ENCODE results near the gene USP15.

The USP15 gene

GRCh38 chr12:62258231-62258630 is 2.0 kb upstream of the USP15 start:
- TF ChIP-seq CTCF (IDR thresholded peaks at IDR 0.05; ENCODE audit: extremely low read depth, missing control alignments), result no peak
- DNase-seq (ENCODE audit: low spot score), result no peak

GRCh38 chr12:62258941-62259630 is 1.1 kb upstream of the USP15 start:
- DNase-seq (ENCODE audit: low spot score), result no peak
- TF ChIP-seq CTCF (IDR thresholded peaks at IDR 0.05; ENCODE audit: extremely low read depth, missing control alignments), result no peak

GRCh38 chr12:62259631-62259992 is 592 bp upstream of the USP15 start:
- no peak for TF ChIP-seq CTCF (IDR thresholded peaks at IDR 0.05; ENCODE audit: extremely low read depth, missing control alignments)
- no peak for DNase-seq (ENCODE audit: low spot score)

- TF ChIP-seq CTCF (IDR thresholded peaks at IDR 0.05; ENCODE audit: extremely low read depth, missing control alignments), result no peak
- DNase-seq (ENCODE audit: low spot score), result peak; percentile 26
Observed at GRCh38 chr12:62260733-62261683, 804 bp downstream of the USP15 start.

- TF ChIP-seq CTCF (IDR thresholded peaks at IDR 0.05; ENCODE audit: extremely low read depth, missing control alignments), result no peak
- no peak for DNase-seq (ENCODE audit: low spot score)
Observed at GRCh38 chr12:62261876-62262517, 1.8 kb downstream of the USP15 start.

GRCh38 chr12:62263232-62263631 is 3.0 kb downstream of the USP15 start:
- no peak for DNase-seq (ENCODE audit: low spot score)
- no peak for TF ChIP-seq CTCF (IDR thresholded peaks at IDR 0.05; ENCODE audit: extremely low read depth, missing control alignments)

GRCh38 chr12:62263966-62264365 is 3.8 kb downstream of the USP15 start:
- DNase-seq (ENCODE audit: low spot score), result no peak
- TF ChIP-seq CTCF (IDR thresholded peaks at IDR 0.05; ENCODE audit: extremely low read depth, missing control alignments), result no peak

Data from GM20000 (cell line).